ENCODE results near the gene HPSE. TPM values are rescaled to one million over a fixed set of nuclear protein-coding genes. Genes with fewer than 3 reads are reported as not detected.
A peak's percentile ranks its signal among the peaks of the same experiment; 100 is the strongest.

The HPSE gene
- total and polyA plus RNA-seq, 2 donors (not counting 1 experiment from before 2014, with no cell fraction given) = 1.3 to 2.6 TPM

- ChIA-PET CTCF (interaction anchor here (0.9 to 7.0 kb wide), 19 partner anchors 9 to 383 kb away, joined by 3 to 139 read pairs (median 4); partner anchors contain the start of genes COPS4, PLAC8 and THAP9), POLR2A (interaction anchor here (1.1 kb wide), 1 partner anchor 274 kb away, joined by 3 read pairs; no protein-coding TSS in a partner anchor)
- Mint-ChIP-seq H3K4me3 (peak overlapping the region; percentile 99), H3K4me1 (peaks cover 40% of the 10 kb centered on the region), H3K27me3 (no peaks in the 10 kb centered on the region), H3K9me3 (ENCODE audit: insufficient read depth) (no peaks in the 10 kb centered on the region), H3K27ac (peak overlapping the region; percentile 4)
- intact Hi-C loops (cut with micrococcal nuclease) = loop anchor here (2.0 to 5.0 kb wide), 2 partner anchors 49 to 820 kb away; partner anchors contain the start of gene HPSE
- Histone ChIP-seq H3K4me2 (replicated peaks; ENCODE audit: low read depth, low read length, poor library complexity, severe bottlenecking) (no peak overlapping the region), H3K9ac (ENCODE audit: low read length) (no peak overlapping the region), H3K27me3 (replicated peaks in 1 of 4; ENCODE audit: control extremely low read depth in 1 of 4, control insufficient read depth in 3 of 4, insufficient read depth in 4 of 4, low read length in 3 of 4) (no peaks in the 10 kb centered on the region), H2AFZ (ENCODE audit: insufficient read depth, low read depth, low read length, poor library complexity, severe bottlenecking) (no peak overlapping the region), H3K4me1 (ENCODE audit: control insufficient read depth in 2 of 2, insufficient read depth in 2 of 2, low read length in 2 of 2) (peaks cover 18 to 19% of the 10 kb centered on the region in 2 donors), H4K20me1 (ENCODE audit: control insufficient read depth, insufficient read depth, low read length, poor library complexity, severe bottlenecking) (no peaks in the 10 kb centered on the region), H3K9me3 (ENCODE audit: control extremely low read depth in 1 of 3, control insufficient read depth in 2 of 3, insufficient read depth in 1 of 3, low read length in 2 of 3) (no peaks in the 10 kb centered on the region), H3K36me3 (replicated peaks in 1 of 2; ENCODE audit: control extremely low read depth in 1 of 2, control insufficient read depth in 1 of 2, extremely low read depth in 1 of 2, insufficient read depth in 2 of 2, low read length in 1 of 2) (peaks cover 2 to 7% of the 10 kb centered on the region in 2 experiments), H3K79me2 (ENCODE audit: control insufficient read depth, insufficient read depth, low read length) (peaks cover 41% of the 10 kb centered on the region), H3K4me3 (ENCODE audit: control extremely low read depth in 1 of 5, extremely low read depth in 1 of 5, insufficient read depth in 1 of 5, low read depth in 2 of 5, low read length in 4 of 5) (no peak overlapping the region), H3K27ac (ENCODE audit: low read length in 2 of 2) (no peak overlapping the region)
- ATAC-seq (ENCODE audit: low read depth) = no peak
- 100% methylated on average over 5 of the region's 7 CpGs for WGBS (ENCODE audit: insufficient coverage)
- DNase-seq = no peak
- no peak for TF ChIP-seq EZH2 (IDR thresholded peaks at IDR 0.05; ENCODE audit: borderline replicate concordance, insufficient read depth, low read depth, low read length, poor library complexity, severe bottlenecking)
- TF ChIP-seq, protein P1, sequence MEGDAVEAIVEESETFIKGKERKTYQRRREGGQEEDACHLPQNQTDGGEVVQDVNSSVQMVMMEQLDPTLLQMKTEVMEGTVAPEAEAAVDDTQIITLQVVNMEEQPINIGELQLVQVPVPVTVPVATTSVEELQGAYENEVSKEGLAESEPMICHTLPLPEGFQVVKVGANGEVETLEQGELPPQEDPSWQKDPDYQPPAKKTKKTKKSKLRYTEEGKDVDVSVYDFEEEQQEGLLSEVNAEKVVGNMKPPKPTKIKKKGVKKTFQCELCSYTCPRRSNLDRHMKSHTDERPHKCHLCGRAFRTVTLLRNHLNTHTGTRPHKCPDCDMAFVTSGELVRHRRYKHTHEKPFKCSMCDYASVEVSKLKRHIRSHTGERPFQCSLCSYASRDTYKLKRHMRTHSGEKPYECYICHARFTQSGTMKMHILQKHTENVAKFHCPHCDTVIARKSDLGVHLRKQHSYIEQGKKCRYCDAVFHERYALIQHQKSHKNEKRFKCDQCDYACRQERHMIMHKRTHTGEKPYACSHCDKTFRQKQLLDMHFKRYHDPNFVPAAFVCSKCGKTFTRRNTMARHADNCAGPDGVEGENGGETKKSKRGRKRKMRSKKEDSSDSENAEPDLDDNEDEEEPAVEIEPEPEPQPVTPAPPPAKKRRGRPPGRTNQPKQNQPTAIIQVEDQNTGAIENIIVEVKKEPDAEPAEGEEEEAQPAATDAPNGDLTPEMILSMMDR (IDR thresholded peaks at IDR 0.05) = no peak
These were observed 51.5 kb downstream of the HPSE start for GRCh38 chr4:83283181-83283580.

GRCh38 chr4:83282049-83282535 is 52.6 kb downstream of the HPSE start:
- peaks cover 41% of the 10 kb centered on the region for H3K79me2 ChIP-seq (ENCODE audit: control insufficient read depth, insufficient read depth, low read length)
- peaks cover 44% of the 10 kb centered on the region for H3K4me1 Mint-ChIP-seq
- peaks cover 2 to 11% of the 10 kb centered on the region in 2 experiments for H3K36me3 ChIP-seq (replicated peaks in 1 of 2; ENCODE audit: control extremely low read depth in 1 of 2, control insufficient read depth in 1 of 2, extremely low read depth in 1 of 2, insufficient read depth in 2 of 2, low read length in 1 of 2)
- TF ChIP-seq, protein P1 (IDR thresholded peaks at IDR 0.05) = peak; percentile 87
- TF ChIP-seq EZH2 (IDR thresholded peaks at IDR 0.05; ENCODE audit: borderline replicate concordance, insufficient read depth, low read depth, low read length, poor library complexity, severe bottlenecking) = no peak
- H3K27ac ChIP-seq (ENCODE audit: low read length in 2 of 2) = no peak overlapping the region
- H2AFZ ChIP-seq (ENCODE audit: insufficient read depth, low read depth, low read length, poor library complexity, severe bottlenecking) = no peak overlapping the region
- H4K20me1 ChIP-seq (ENCODE audit: control insufficient read depth, insufficient read depth, low read length, poor library complexity, severe bottlenecking) = no peaks in the 10 kb centered on the region
- DNase-seq (peak; percentile 81), ATAC-seq (ENCODE audit: low read depth) (no peak)
- H3K9me3 Mint-ChIP-seq (ENCODE audit: insufficient read depth) = no peaks in the 10 kb centered on the region
- H3K4me2 ChIP-seq (replicated peaks; ENCODE audit: low read depth, low read length, poor library complexity, severe bottlenecking) = peak overlapping the region; percentile 33
- WGBS (ENCODE audit: insufficient coverage) = no CpG with 5 or more reads among the region's 4 CpGs
- H3K27me3 ChIP-seq (replicated peaks in 1 of 4; ENCODE audit: control extremely low read depth in 1 of 4, control insufficient read depth in 3 of 4, insufficient read depth in 4 of 4, low read length in 3 of 4) = no peaks in the 10 kb centered on the region
- H3K27me3 Mint-ChIP-seq = no peaks in the 10 kb centered on the region
- peak overlapping the region; percentile 47 for H3K27ac Mint-ChIP-seq
- H3K9me3 ChIP-seq (ENCODE audit: control extremely low read depth in 1 of 3, control insufficient read depth in 2 of 3, insufficient read depth in 1 of 3, low read length in 2 of 3) = no peaks in the 10 kb centered on the region
- POLR2A ChIA-PET = interaction anchor here (1.0 kb wide), 1 partner anchor 172 kb away, joined by 3 read pairs; no protein-coding TSS in a partner anchor
- H3K9ac ChIP-seq (ENCODE audit: low read length) = no peak overlapping the region
- no peak overlapping the region for H3K4me3 ChIP-seq (ENCODE audit: control extremely low read depth in 1 of 5, extremely low read depth in 1 of 5, insufficient read depth in 1 of 5, low read depth in 2 of 5, low read length in 4 of 5)
- peaks cover 18 to 22% of the 10 kb centered on the region in 2 donors for H3K4me1 ChIP-seq (ENCODE audit: control insufficient read depth in 2 of 2, insufficient read depth in 2 of 2, low read length in 2 of 2)
- intact Hi-C loops (cut with micrococcal nuclease) = loop anchor here (1.0 to 5.0 kb wide), 5 partner anchors 50 to 819 kb away; partner anchors contain the start of gene HPSE
- CTCF ChIA-PET = interaction anchor here (0.6 to 7.0 kb wide), 34 partner anchors 8 to 847 kb away, joined by 3 to 139 read pairs (median 4); partner anchors contain the start of genes COPS4 and THAP9
- H3K4me3 Mint-ChIP-seq = peak overlapping the region; percentile 60
